HG02798 (cell line): ENCODE results near the gene CRACDL.

ENCODE experiments used
- ATAC-seq: cut with Tn5 transposase; IDR thresholded peaks from one replicate; pipeline ENCODE4 v1.9.1; 2021; ENCODE audit warnings: mild to moderate bottlenecking; ENCODE audit not compliant: unreplicated experiment, poor library complexity

Gene CRACDL

GRCh38 chr2:98935777-98936352 lies at the start of gene CRACDL:
Gene CRACDL, minus strand, starts transcription at chr2:98936225. Its CDS starts 89,425 bp downstream, at chr2:98846800.
- ATAC-seq, result no peak

GRCh38 chr2:98975611-98976010 lies 39.6 kb upstream of the CRACDL start:
- ATAC-seq, result no peak

- no peak for ATAC-seq
Observed at GRCh38 chr2:98972582-98973167, 36.6 kb upstream of the CRACDL start.

- ATAC-seq, result no peak
Observed at GRCh38 chr2:98959810-98960507, 23.9 kb upstream of the CRACDL start.

GRCh38 chr2:98952966-98953365 lies 16.9 kb upstream of the CRACDL start:
- ATAC-seq, result no peak

- ATAC-seq, result no peak
Observed at GRCh38 chr2:98948956-98949739, 13.1 kb upstream of the CRACDL start.

- ATAC-seq, result no peak
Observed at GRCh38 chr2:98947554-98947953, 11.5 kb upstream of the CRACDL start.

- ATAC-seq, result no peak
Observed at GRCh38 chr2:98946855-98947254, 10.8 kb upstream of the CRACDL start.

GRCh38 chr2:98944775-98945174 lies 8.8 kb upstream of the CRACDL start:
- no peak for ATAC-seq

- ATAC-seq, result no peak
Observed at GRCh38 chr2:98940102-98940501, 4.1 kb upstream of the CRACDL start.

- no peak for ATAC-seq
Observed at GRCh38 chr2:98937906-98938305, 1.9 kb upstream of the CRACDL start.

GRCh38 chr2:98936353-98937351 lies 627 bp upstream of the CRACDL start:
- ATAC-seq, result no peak

- ATAC-seq, result no peak
Observed at GRCh38 chr2:98935111-98935770, 784 bp downstream of the CRACDL start.

GRCh38 chr2:98932778-98933343 lies 3.2 kb downstream of the CRACDL start:
- ATAC-seq, result no peak

GRCh38 chr2:98932164-98932563 lies 3.9 kb downstream of the CRACDL start:
- ATAC-seq, result no peak

- no peak for ATAC-seq
Observed at GRCh38 chr2:98931596-98931995, 4.4 kb downstream of the CRACDL start.

- no peak for ATAC-seq
Observed at GRCh38 chr2:98929920-98930319, 6.1 kb downstream of the CRACDL start.

- ATAC-seq, result no peak
Observed at GRCh38 chr2:98928242-98928641, 7.8 kb downstream of the CRACDL start.

- no peak for ATAC-seq
Observed at GRCh38 chr2:98927027-98927426, 9.0 kb downstream of the CRACDL start.
